ENCODE measurements around the gene ACY1.

Gene ACY1

DNA sequence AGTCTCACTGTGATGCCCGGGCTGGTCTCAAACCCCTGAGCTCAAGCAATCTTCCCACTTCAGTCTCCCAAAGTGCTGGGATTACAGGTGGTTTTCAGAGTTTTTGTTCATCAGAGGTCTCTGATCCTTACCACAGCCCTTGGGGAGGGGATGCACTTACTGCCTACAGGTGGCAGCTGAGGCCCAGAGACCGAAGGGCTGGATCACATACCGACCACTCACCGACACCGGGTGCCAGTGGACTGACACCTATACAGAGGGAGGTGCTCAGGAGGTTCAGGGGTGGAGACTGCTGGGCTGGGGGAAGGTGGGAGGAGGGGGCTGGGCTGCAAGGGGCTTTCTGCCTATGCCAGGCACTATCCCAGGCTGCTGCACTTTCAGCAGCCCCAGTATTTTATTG, 53.5 kb downstream of the ACY1 start:
- no peaks in the 10 kb centered on the region for H3K36me3 ChIP-seq (ENCODE audit: control insufficient read depth, insufficient read depth, low read length)
- no peak overlapping the region for H3K4me3 ChIP-seq (ENCODE audit: low read length)
- H3K9ac ChIP-seq (ENCODE audit: low read length): no peak overlapping the region
- H3K27me3 ChIP-seq (ENCODE audit: control insufficient read depth, insufficient read depth, low read length): no peaks in the 10 kb centered on the region
- no peaks in the 10 kb centered on the region for H3K4me1 ChIP-seq (ENCODE audit: control insufficient read depth, insufficient read depth, low read length)
- H3K27ac ChIP-seq (ENCODE audit: low read depth, low read length): no peak overlapping the region

- H3K36me3 ChIP-seq (ENCODE audit: control insufficient read depth, insufficient read depth, low read length): no peaks in the 10 kb centered on the region
- H3K27me3 ChIP-seq (ENCODE audit: control insufficient read depth, insufficient read depth, low read length): no peaks in the 10 kb centered on the region
- no peak overlapping the region for H3K9ac ChIP-seq (ENCODE audit: low read length)
- no peak overlapping the region for H3K4me3 ChIP-seq (ENCODE audit: low read length)
- no peaks in the 10 kb centered on the region for H3K4me1 ChIP-seq (ENCODE audit: control insufficient read depth, insufficient read depth, low read length)
- H3K27ac ChIP-seq (ENCODE audit: low read depth, low read length): no peak overlapping the region
These were observed 54.0 kb downstream of the ACY1 start for GRCh38 chr3:52037291-52037690.

DNA sequence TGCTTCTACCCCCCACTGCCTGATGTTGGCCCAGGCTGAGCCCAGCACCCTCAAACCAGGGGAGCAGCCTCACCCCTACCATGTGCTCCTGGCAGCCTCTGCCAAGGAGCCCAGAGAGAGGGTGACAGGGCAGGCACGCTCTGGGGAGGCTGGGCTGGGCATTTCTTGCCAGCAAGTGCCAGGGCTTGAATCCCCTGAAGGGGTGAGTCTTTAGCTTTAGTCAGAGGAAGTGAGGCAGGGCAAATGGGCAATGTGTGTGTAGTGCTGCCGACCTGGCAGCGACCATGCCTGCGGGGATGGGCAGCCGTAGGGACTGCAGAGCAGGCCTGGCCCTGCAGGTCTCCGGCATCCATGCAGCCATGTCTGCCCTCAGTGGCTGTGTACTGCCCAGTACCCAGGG, 54.9 kb downstream of the ACY1 start:
- no peak overlapping the region for H3K4me3 ChIP-seq (ENCODE audit: low read length)
- H3K36me3 ChIP-seq (ENCODE audit: control insufficient read depth, insufficient read depth, low read length): no peaks in the 10 kb centered on the region
- H3K27ac ChIP-seq (ENCODE audit: low read depth, low read length): no peak overlapping the region
- no peaks in the 10 kb centered on the region for H3K27me3 ChIP-seq (ENCODE audit: control insufficient read depth, insufficient read depth, low read length)
- no peaks in the 10 kb centered on the region for H3K4me1 ChIP-seq (ENCODE audit: control insufficient read depth, insufficient read depth, low read length)
- H3K9ac ChIP-seq (ENCODE audit: low read length): no peak overlapping the region
